Psoas muscle (tissue), 8 donors: ENCODE measurements around the gene NPIPA1. TPM values are rescaled to one million over a fixed set of nuclear protein-coding genes. Genes with fewer than 3 reads are reported as not detected.
A peak's percentile ranks its signal among the peaks of the same experiment; 100 is the strongest.
"Not testable (repeated sequence)": the region's sequence is repeated elsewhere in the genome, so short reads cannot be mapped to it uniquely, and the experiment has no call there.

Experiments
- ATAC-seq, 4 donors: fragments of 200-7000 bp; cut with Tn5 transposase; one replicate each; pipeline ENCODE4 v1.9.1; 2020; ENCODE audit warnings: moderate library complexity in 3 of 4, mild to moderate bottlenecking in 2 of 4
- DNase-seq, 2 donors: peaks; one replicate each; pipeline ENCODE4 v3.0.0-alpha.2; 2020
- H3K27ac ChIP-seq: fragments of 200-600 bp; one replicate; pipeline ENCODE4 v1.8.0; 2022
- H3K27me3 ChIP-seq, 3 donors: fragments of 200-600 bp in 1 of 3; one replicate each; pipeline versions ENCODE4 v1.6.1 to v1.8.0; 2013 to 2022; ENCODE audit warnings: low read length in 2 of 3, mild to moderate bottlenecking in 2 of 3, moderate library complexity in 1 of 3; ENCODE audit not compliant: insufficient read depth in 3 of 3
- H3K36me3 ChIP-seq, 2 donors: fragments of 200-600 bp in 1 of 2; one replicate each; pipeline versions ENCODE4 v1.6.1 to v1.8.0; 2013 to 2022; ENCODE audit warnings: low read depth in 1 of 2, mild to moderate bottlenecking in 1 of 2, moderate library complexity in 1 of 2; ENCODE audit not compliant: insufficient read depth in 1 of 2
- H3K4me1 ChIP-seq: fragments of 200-600 bp; one replicate; pipeline ENCODE4 v1.8.0; 2022
- H3K4me3 ChIP-seq: fragments of 200-600 bp; one replicate; pipeline ENCODE4 v1.8.0; 2022; ENCODE audit warnings: mild to moderate bottlenecking
- H3K9me3 ChIP-seq: fragments of 200-600 bp; one replicate; pipeline ENCODE4 v1.8.0; 2022
- WGBS, 3 donors: extraction: QIAGEN DNeasy Blood & Tissue Kit; methylation state at CpG; one replicate each; pipeline versions ENCODE4 v1.1.6 to v1.1.7; 2013; 5-methylcytosine and 5-hydroxymethylcytosine counted together
- intact Hi-C, 2 donors: fragments of 100-400 bp; cut with DNase I; formaldehyde crosslinking; loops; one replicate each; pipeline versions ENCODE4 v1.11.0 to v1.14.2; 2022
- polyA plus RNA-seq, 3 donors: library from polyadenylated mRNA; stranded (reverse); fragments of 200-250 nt; gene quantifications; one replicate each; pipeline ENCODE4 v1.2.3, GENCODE V29; 2013
- total RNA-seq, 4 donors: library from RNA; stranded (reverse); fragmentation: NEBNext Ultra II Directional in 2 of 4; extraction: Animal tissue kit (Norgen Biotek cat#: 25700) in 2 of 4; gene quantifications; one replicate each; pipeline versions ENCODE4 v1.2.1 to v1.2.4, GENCODE V29; 2021 to 2023
- donor health status: healthy with polysubstance abuse.
- donor health status: DM: no; HTN: no; CAD: no; lungs with moderate emphysema.
- donor health status: Bipolar disorder and iron deficiency.
- donor health status: healthy.
- donor health status: DM: yes; HTN: yes; CAD: no.
- donor health status: DM: no; HTN: no; CAD: no.
- donor health status: DM: no; HTN: no; CAD: no.
- donor health status: DM: yes; HTN: yes; CAD: no.

NPIPA1 gene
- total and polyA plus RNA-seq, 7 donors = 34.0 to 58.5 (median 45.4) TPM

DNA sequence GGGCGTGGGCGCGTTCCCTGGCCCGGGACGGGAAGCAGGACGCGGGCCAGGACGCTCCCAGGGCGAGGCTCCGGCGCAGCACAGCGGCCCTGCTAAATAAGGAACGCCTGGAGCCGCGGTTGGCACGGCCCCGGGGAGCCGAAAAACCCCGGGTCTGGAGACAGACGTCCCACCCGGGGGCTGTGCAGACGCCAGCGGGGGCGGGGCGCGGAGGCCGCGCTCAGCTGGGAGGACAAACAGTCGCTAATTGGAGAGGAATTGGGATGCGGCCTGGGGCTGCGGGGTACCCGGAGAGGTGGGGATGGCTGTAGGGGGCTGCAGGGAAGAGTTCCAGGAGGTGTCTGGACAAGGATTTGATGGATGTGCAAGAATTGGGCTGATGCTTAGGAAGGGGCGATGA is 25.3 kb upstream of the NPIPA1 start:
- DNase-seq = peak; percentile 81 to 91
- H3K36me3 ChIP-seq, H3K4me1 ChIP-seq, ATAC-seq, intact Hi-C loops, H3K9me3 ChIP-seq, H3K27me3 ChIP-seq: not testable (repeated sequence)
- WGBS, 3 donors = 0 to 2% (median 1%) methylated on average over 17 to 20 of the region's 33 CpGs
- H3K4me3 ChIP-seq = peak overlapping the region; percentile 66
- H3K27ac ChIP-seq = peak overlapping the region; percentile 76

DNA sequence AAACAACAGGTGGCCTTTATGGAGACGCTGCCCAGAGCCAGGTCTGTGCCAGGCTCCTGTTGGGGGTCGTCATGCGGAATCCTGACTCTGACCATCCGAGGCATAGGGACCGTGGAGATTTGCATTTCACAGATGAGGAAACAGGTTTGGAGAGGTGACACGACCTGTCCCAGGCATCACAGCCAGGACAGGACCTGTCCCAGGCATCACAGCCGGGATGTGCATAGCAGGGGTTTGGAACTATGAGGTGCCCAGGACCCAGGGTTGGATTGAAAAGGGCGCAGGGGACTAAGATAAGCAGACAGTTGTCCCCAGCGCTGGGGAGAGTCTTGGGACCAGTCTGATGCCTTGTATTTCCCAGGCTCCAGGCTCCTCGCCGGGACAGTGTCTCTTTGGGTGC is 24.7 kb upstream of the NPIPA1 start:
- WGBS, 3 donors = 20 to 22% methylated on average over 1 to 2 of the region's 11 CpGs; no CpG with 5 or more reads in 1 of the 3 donors
- H3K4me3 ChIP-seq, H3K4me1 ChIP-seq, H3K9me3 ChIP-seq, H3K27ac ChIP-seq, H3K27me3 ChIP-seq, intact Hi-C loops, H3K36me3 ChIP-seq, DNase-seq: not testable (repeated sequence)
- ATAC-seq = peak in 1 of 4 donors; percentile 42

DNA sequence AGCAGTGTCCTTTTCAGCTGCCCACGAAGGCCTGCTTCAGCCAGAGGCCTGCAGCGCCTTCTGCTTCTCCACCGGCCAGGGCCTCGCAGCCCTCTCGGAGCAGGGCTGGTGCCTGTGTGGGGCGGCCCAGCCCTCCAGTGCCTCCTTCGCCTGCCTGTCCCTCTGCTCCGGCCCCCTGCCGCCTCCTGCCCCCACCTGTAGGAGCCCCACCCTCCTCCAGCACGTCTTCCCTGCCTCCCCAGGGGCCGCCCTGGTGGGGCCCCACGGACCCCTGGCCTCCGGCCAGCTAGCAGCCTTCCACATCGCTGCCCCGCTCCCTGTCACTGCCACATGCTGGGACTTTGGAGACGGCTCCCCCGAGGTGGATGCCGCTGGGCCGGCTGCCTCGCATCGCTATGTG is 18.7 kb upstream of the NPIPA1 start:
- H3K36me3 ChIP-seq, H3K9me3 ChIP-seq, H3K27me3 ChIP-seq, ATAC-seq, H3K4me1 ChIP-seq, H3K4me3 ChIP-seq, H3K27ac ChIP-seq, intact Hi-C loops: not testable (repeated sequence)
- peak; percentile 14 to 55 for DNase-seq
- WGBS, 3 donors = 64 to 80% (median 72%) methylated on average over 11 to 14 of the region's 21 CpGs

DNA sequence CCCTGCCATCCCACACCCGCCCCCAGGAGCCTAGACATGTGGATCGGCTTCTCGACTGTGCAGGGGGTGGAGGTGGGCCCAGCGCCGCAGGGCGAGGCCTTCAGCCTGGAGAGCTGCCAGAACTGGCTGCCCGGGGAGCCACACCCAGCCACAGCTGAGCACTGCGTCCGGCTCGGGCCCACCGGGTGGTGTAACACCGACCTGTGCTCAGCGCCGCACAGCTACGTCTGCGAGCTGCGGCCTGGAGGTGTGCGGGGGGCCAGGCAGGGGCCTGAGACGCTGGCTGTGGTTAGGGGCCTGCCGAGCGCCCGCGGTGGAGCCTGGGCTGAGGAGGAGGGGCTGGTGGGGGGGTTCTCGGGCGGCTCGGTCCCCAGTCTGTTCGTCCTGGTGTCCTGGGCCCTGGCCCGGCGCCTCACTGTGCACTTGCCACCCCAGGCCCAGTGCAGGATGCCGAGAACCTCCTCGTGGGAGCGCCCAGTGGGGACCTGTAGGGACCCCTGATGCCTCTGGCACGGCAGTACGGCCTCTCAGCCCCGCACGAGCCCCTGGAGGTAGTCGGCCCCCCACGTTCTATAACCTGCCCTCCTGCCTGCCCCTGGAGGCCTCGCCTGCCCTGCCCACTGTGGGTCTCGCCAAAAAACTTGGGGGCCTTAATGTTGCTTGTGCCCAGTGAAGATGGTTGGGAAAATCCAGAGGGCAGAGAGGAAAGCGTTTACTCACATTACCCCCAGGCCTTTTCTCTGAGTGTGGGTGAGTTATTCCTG is 17.2 kb upstream of the NPIPA1 start:
- intact Hi-C loops, H3K4me1 ChIP-seq, H3K9me3 ChIP-seq, H3K27me3 ChIP-seq, H3K36me3 ChIP-seq, H3K27ac ChIP-seq, H3K4me3 ChIP-seq, ATAC-seq: not testable (repeated sequence)
- DNase-seq = peak; percentile 40 to 79
- WGBS, 3 donors = 57 to 79% (median 61%) methylated on average over 18 to 31 of the region's 41 CpGs

DNA sequence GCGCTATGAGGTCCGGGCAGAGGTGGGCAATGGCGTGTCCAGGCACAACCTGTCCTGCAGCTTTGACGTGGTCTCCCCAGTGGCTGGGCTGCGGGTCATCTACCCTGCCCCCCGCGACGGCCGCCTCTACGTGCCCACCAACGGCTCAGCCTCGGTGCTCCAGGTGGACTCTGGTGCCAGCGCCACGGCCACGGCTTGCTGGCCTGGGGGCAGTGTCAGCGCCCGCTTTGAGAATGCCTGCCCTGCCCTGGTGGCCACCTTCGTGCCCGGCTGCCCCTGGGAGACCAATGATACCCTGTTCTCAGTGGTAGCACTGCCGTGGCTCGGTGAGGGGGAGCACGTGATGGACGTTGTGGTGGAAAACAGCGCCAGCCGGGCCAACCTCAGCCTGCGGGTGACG is 15.0 kb upstream of the NPIPA1 start:
- H3K36me3 ChIP-seq, H3K27ac ChIP-seq, H3K4me3 ChIP-seq, ATAC-seq, intact Hi-C loops, H3K4me1 ChIP-seq, H3K27me3 ChIP-seq, DNase-seq, H3K9me3 ChIP-seq: not testable (repeated sequence)
- 93 to 97% methylated on average over 3 to 10 of the region's 27 CpGs; no CpG with 5 or more reads in 1 of the 3 donors for WGBS, 3 donors

DNA sequence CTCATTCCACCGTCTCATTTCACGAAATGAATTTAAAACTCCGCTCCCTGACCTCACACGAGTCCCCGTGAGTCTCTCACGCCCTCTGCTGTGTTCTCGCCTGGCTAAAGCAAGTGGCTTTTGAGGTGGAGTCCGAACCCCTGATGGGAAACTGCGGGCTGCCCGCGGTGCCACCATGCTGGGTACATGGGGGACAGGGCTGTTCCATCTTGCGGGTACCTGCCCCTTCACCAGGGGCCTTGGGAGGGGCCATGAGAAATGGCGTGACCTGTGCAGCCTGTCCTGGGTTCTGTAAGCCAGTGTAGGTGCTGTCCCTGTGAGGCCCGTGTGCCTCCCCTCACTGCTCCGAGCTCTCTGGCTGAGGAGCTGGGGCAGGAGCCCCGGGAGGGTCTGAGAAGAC is 14.3 kb upstream of the NPIPA1 start:
- H3K27me3 ChIP-seq, H3K36me3 ChIP-seq, intact Hi-C loops, ATAC-seq, H3K27ac ChIP-seq, H3K4me3 ChIP-seq, DNase-seq, H3K4me1 ChIP-seq, H3K9me3 ChIP-seq: not testable (repeated sequence)
- WGBS, 3 donors = 90 to 91% (median 91%) methylated on average over 2 to 9 of the region's 16 CpGs

DNA sequence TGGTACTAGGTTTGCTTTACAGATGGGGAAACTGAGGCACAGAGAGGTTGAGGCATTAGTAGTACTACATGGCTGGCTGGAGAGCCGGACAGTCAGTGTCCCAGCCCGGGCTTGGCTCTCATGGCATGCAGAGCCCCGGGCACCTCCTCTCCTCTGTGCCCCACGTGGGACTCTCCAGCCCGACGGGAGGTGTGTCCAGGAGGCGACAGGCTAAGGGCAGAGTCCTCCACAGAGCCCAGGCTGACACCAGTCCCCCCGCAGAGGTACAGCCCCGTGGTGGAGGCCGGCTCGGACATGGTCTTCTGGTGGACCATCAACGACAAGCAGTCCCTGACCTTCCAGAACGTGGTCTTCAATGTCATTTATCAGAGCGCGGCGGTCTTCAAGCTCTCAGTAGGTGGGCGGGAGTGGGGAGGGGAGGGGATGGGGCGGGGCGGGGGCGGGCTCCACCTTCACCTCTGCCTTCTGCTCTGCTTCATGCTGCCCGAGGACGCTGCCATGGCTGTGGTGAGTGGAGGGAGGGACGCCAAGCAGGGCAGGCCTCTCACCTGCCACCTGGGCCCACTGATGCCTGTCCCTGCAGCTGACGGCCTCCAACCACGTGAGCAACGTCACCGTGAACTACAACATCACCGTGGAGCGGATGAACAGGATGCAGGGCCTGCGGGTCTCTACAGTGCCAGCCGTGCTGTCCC is 13.7 kb upstream of the NPIPA1 start:
- H3K4me1 ChIP-seq, H3K36me3 ChIP-seq, H3K9me3 ChIP-seq, ATAC-seq, H3K4me3 ChIP-seq, H3K27ac ChIP-seq, H3K27me3 ChIP-seq, intact Hi-C loops: not testable (repeated sequence)
- peak in 1 of 2 donors; percentile 42 for DNase-seq
- WGBS, 3 donors = 59 to 96% (median 69%) methylated on average over 5 to 13 of the region's 31 CpGs

DNA sequence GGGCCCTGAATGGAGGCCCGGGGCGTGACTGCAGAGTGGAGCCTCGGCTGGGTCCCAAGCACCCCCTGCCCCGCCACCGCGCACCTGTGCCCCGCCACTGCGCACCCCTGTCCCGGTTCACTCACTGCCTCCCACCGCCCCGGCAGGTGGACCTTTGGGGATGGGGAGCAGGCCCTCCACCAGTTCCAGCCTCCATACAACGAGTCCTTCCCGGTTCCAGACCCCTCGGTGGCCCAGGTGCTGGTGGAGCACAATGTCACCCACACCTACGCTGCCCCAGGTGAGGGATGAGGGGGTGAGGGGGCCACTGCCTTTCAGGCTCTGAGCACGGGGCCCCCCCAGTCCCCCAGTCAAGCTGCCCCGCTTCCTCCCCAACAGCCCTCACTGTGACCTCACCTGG is 12.9 kb upstream of the NPIPA1 start:
- H3K36me3 ChIP-seq, H3K27me3 ChIP-seq, H3K9me3 ChIP-seq, H3K4me3 ChIP-seq, H3K27ac ChIP-seq, ATAC-seq, DNase-seq, H3K4me1 ChIP-seq, intact Hi-C loops: not testable (repeated sequence)
- WGBS, 3 donors = 85 to 93% methylated on average over 3 to 5 of the region's 17 CpGs; no CpG with 5 or more reads in 1 of the 3 donors

DNA sequence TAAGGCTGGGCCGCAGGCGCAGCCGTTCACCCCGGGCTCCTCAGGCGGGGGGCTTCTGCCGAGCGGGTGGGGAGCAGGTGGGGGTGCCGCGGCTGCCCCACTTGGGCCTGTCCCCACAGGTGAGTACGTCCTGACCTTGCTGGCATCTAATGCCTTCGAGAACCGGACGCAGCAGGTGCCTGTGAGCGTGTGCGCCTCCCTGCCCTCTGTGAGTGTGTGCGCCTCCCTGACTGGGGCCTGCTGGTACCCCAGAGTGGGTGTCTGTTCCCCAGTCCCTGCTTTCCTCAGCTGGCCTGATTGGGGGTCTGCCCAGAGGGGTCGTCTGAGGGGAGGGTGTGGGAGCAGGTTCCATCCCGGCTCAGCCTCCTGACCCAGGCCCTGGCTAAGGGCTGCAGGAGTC is 12.3 kb upstream of the NPIPA1 start:
- ATAC-seq, H3K27me3 ChIP-seq, H3K9me3 ChIP-seq, H3K36me3 ChIP-seq, H3K4me1 ChIP-seq, DNase-seq, H3K4me3 ChIP-seq, H3K27ac ChIP-seq, intact Hi-C loops: not testable (repeated sequence)
- 89 to 100% methylated on average over 2 to 5 of the region's 18 CpGs; no CpG with 5 or more reads in 1 of the 3 donors for WGBS, 3 donors

DNA sequence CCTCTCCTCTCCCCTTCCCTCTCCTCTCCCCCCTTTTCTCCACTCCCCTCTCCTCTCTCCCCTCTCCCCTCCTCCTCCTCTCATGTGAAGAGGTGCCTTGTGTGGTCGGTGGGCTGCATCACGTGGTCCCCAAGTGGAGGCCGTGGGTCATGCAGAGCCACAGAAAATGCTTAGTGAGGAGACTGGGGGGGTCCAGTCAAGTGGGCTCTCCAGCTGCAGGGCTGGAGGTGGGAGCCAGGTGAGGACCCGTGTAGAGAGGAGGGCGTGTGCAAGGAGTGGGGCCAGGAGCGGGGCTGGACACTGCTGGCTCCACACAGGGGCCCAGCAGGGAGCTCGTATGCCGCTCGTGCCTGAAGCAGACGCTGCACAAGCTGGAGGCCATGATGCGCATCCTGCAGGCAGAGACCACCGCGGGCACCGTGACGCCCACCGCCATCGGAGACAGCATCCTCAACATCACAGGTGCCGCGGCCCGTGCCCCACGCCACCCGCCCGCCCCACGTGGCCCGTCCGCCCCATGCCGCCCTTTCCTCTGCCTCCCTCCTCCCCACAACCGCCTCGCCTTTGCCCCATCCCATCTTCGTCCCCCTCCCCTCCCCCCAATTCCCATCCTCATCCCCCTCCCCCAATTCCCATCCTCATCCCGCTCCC is 9.1 kb upstream of the NPIPA1 start:
- WGBS, 3 donors = 65 to 67% (median 67%) methylated on average over 5 to 6 of the region's 31 CpGs
- H3K4me3 ChIP-seq, H3K36me3 ChIP-seq, H3K27ac ChIP-seq, intact Hi-C loops, H3K9me3 ChIP-seq, H3K27me3 ChIP-seq, H3K4me1 ChIP-seq: not testable (repeated sequence)
- DNase-seq = peak; percentile 12 to 61
- peak; percentile 56 to 72 (median 60) for ATAC-seq

DNA sequence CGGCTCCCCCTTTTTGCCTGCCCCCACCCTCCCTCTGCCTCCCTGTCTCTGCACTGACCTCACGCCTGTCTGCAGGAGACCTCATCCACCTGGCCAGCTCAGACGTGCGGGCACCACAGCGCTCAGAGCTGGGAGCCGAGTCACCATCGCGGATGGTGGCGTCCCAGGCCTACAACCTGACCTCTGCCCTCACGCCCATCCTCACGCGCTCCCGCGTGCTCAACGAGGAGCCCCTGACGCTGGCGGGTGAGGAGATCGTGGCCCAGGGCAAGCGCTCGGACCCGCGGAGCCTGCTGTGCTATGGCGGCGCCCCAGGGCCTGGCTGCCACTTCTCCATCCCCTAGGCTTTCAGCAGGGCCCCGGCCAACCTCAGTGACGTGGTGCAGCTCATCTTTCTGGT is 8.1 kb upstream of the NPIPA1 start:
- DNase-seq, H3K27ac ChIP-seq, H3K36me3 ChIP-seq, H3K4me3 ChIP-seq, intact Hi-C loops, H3K4me1 ChIP-seq, H3K9me3 ChIP-seq, H3K27me3 ChIP-seq, ATAC-seq: not testable (repeated sequence)
- WGBS, 3 donors = 83 to 97% (median 87%) methylated on average over 14 to 19 of the region's 26 CpGs
